ENCODE results near the gene HOOK2.
"Not testable (repeated sequence)": the region's sequence is repeated elsewhere in the genome, so short reads cannot be mapped to it uniquely, and the experiment has no call there.

Gene HOOK2

GRCh38 chr19:12799742-12800465, 24.6 kb upstream of the HOOK2 start:
- no peak for DNase-seq (ENCODE audit: extremely low read depth, insufficient read length)
- no peaks in the 10 kb centered on the region for H3K27me3 ChIP-seq (replicated peaks; ENCODE audit: control insufficient read depth, insufficient read depth, low read length)
- no peak overlapping the region for H3K4me3 ChIP-seq (replicated peaks; ENCODE audit: low read depth, low read length)
- TF ChIP-seq CTCF (IDR thresholded peaks at IDR 0.05; ENCODE audit: insufficient read depth, low read length, poor library complexity, severe bottlenecking), result no peak
- H3K36me3 ChIP-seq (ENCODE audit: control insufficient read depth, insufficient read depth, low read length), result no peaks in the 10 kb centered on the region; the same call in 1 of the 2 replicates

GRCh38 chr19:12797607-12798006, 22.3 kb upstream of the HOOK2 start:
- not testable (repeated sequence) for DNase-seq (ENCODE audit: extremely low read depth, insufficient read length); H3K4me3 ChIP-seq (replicated peaks; ENCODE audit: low read depth, low read length); H3K36me3 ChIP-seq (ENCODE audit: control insufficient read depth, insufficient read depth, low read length); H3K27me3 ChIP-seq (replicated peaks; ENCODE audit: control insufficient read depth, insufficient read depth, low read length)

- DNase-seq (ENCODE audit: extremely low read depth, insufficient read length), result no peak
- Histone ChIP-seq H3K36me3 (ENCODE audit: control insufficient read depth, insufficient read depth, low read length) (no peaks in the 10 kb centered on the region; the same call in 1 of the 2 replicates), H3K4me3 (replicated peaks; ENCODE audit: low read depth, low read length) (no peak overlapping the region), H3K27me3 (replicated peaks; ENCODE audit: control insufficient read depth, insufficient read depth, low read length) (no peaks in the 10 kb centered on the region)
- no peak for TF ChIP-seq CTCF (IDR thresholded peaks at IDR 0.05; ENCODE audit: insufficient read depth, low read length, poor library complexity, severe bottlenecking)
These were observed 21.8 kb upstream of the HOOK2 start for GRCh38 chr19:12797141-12797587.

- Histone ChIP-seq H3K27me3 (replicated peaks; ENCODE audit: control insufficient read depth, insufficient read depth, low read length) (no peaks in the 10 kb centered on the region), H3K36me3 (ENCODE audit: control insufficient read depth, insufficient read depth, low read length) (no peaks in the 10 kb centered on the region; the same call in 1 of the 2 replicates), H3K4me3 (replicated peaks; ENCODE audit: low read depth, low read length) (peak overlapping the region; percentile 22; the same call in 1 of the 2 replicates)
- peak; percentile 62 for DNase-seq (ENCODE audit: extremely low read depth, insufficient read length)
- peak; percentile 86 for TF ChIP-seq CTCF (IDR thresholded peaks at IDR 0.05; ENCODE audit: insufficient read depth, low read length, poor library complexity, severe bottlenecking)
These were observed 21.1 kb upstream of the HOOK2 start for GRCh38 chr19:12796146-12797071.

GRCh38 chr19:12794971-12795381, 19.6 kb upstream of the HOOK2 start:
- TF ChIP-seq CTCF (IDR thresholded peaks at IDR 0.05; ENCODE audit: insufficient read depth, low read length, poor library complexity, severe bottlenecking), result no peak
- Histone ChIP-seq H3K4me3 (replicated peaks; ENCODE audit: low read depth, low read length) (no peak overlapping the region), H3K36me3 (ENCODE audit: control insufficient read depth, insufficient read depth, low read length) (no peaks in the 10 kb centered on the region; the same call in 1 of the 2 replicates), H3K27me3 (replicated peaks; ENCODE audit: control insufficient read depth, insufficient read depth, low read length) (no peaks in the 10 kb centered on the region)
- DNase-seq (ENCODE audit: extremely low read depth, insufficient read length), result no peak
